Chondrocyte (in vitro differentiated cells): Measurements from ENCODE around the gene NRBF2. TPM values are rescaled to one million over a fixed set of nuclear protein-coding genes. Genes with fewer than 3 reads are reported as not detected.

Source experiments
- DNase-seq: peaks from one replicate; pipeline ENCODE4 v3.0.0; 2021; ENCODE audit warnings: mixed read lengths, low spot score
- H3K27ac Mint-ChIP-seq: one replicate; pipeline ENCODE4 v1.8.0; 2021; ENCODE audit warnings: mild to moderate bottlenecking, moderate library complexity, mixed read lengths; ENCODE audit not compliant: unreplicated experiment
- H3K27me3 Mint-ChIP-seq: 2 replicates; pipeline ENCODE4 v1.8.0; 2021; ENCODE audit warnings: low read depth, mixed read lengths
- H3K36me3 Mint-ChIP-seq: 2 replicates; pipeline ENCODE4 v1.8.0; 2021; ENCODE audit warnings: low read depth, mixed read lengths
- H3K4me1 Mint-ChIP-seq: 2 replicates; pipeline ENCODE4 v1.8.0; 2021; ENCODE audit warnings: low read depth, mild to moderate bottlenecking, mixed read lengths
- H3K4me3 Mint-ChIP-seq: one replicate; pipeline ENCODE4 v1.8.0; 2021; ENCODE audit warnings: mild to moderate bottlenecking, moderate library complexity, mixed read lengths; ENCODE audit not compliant: unreplicated experiment
- H3K9me3 Mint-ChIP-seq: 2 replicates; pipeline ENCODE4 v1.8.0; 2021; ENCODE audit warnings: low read depth, mixed read lengths
- total RNA-seq: library from RNA; stranded (reverse); gene quantifications from 3 replicates; pipeline ENCODE4 v1.2.1, GENCODE V29; 2021
- TF ChIP-seq, protein P1 (sequence below): fragments of 200-600 bp; sonication (generic); IDR thresholded peaks from 2 replicates; pipeline ENCODE4 v1.5.0; 2021; ENCODE audit warnings: antibody characterized with exemption, mild to moderate bottlenecking, moderate library complexity

NRBF2 gene
- total RNA-seq, 1 donor from 2014 or later: 44.1 TPM

DNA sequence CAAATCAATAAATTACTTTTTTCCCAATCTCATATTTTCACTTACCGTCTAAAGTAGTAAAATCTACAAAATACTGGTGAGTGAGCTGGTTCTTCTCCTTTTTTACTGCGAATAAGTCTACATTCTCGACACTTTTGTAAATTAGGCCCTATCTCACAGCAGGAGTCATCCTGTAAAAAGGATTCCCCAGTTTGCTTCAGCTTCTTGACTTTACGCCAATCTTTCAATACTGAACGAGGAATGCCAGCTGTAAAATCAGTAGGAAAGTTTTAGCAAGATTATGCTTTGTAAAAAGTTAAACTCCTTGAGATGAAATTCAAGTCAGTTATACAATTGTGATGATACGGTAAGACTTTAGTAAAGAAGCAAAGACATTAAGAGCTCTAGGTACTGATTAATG is 67.3 kb downstream of the NRBF2 start:
- TF ChIP-seq, protein P1, sequence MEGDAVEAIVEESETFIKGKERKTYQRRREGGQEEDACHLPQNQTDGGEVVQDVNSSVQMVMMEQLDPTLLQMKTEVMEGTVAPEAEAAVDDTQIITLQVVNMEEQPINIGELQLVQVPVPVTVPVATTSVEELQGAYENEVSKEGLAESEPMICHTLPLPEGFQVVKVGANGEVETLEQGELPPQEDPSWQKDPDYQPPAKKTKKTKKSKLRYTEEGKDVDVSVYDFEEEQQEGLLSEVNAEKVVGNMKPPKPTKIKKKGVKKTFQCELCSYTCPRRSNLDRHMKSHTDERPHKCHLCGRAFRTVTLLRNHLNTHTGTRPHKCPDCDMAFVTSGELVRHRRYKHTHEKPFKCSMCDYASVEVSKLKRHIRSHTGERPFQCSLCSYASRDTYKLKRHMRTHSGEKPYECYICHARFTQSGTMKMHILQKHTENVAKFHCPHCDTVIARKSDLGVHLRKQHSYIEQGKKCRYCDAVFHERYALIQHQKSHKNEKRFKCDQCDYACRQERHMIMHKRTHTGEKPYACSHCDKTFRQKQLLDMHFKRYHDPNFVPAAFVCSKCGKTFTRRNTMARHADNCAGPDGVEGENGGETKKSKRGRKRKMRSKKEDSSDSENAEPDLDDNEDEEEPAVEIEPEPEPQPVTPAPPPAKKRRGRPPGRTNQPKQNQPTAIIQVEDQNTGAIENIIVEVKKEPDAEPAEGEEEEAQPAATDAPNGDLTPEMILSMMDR: no peak
- Mint-ChIP-seq H3K27ac (peak overlapping the region; percentile 61), H3K27me3 (no peaks in the 10 kb centered on the region), H3K36me3 (peaks cover 11% of the 10 kb centered on the region), H3K9me3 (no peaks in the 10 kb centered on the region), H3K4me1 (peaks cover 56% of the 10 kb centered on the region), H3K4me3 (peak overlapping the region; percentile 6)
- DNase-seq: no peak

GRCh38 chr10:63201118-63201517 is 68.0 kb downstream of the NRBF2 start:
- no peak for DNase-seq
- Mint-ChIP-seq H3K4me3 (no peak overlapping the region), H3K9me3 (no peaks in the 10 kb centered on the region), H3K27me3 (no peaks in the 10 kb centered on the region), H3K36me3 (peaks cover 14% of the 10 kb centered on the region), H3K4me1 (peaks cover 56% of the 10 kb centered on the region), H3K27ac (peak overlapping the region; percentile 36)
- TF ChIP-seq, protein P1: peak; percentile 55
